HepG2 (cell line): ENCODE measurements around the gene CAPN7. TPM values are rescaled to one million over a fixed set of nuclear protein-coding genes. Genes with fewer than 3 reads are reported as not detected.

Experiments
- ATAC-seq: fragments of 200-7000 bp; cut with Tn5 transposase; 3 replicates; pipeline ENCODE4 v1.9.1; 2020; ENCODE audit warnings: mild to moderate bottlenecking, moderate library complexity
- BruUV-seq: library from RNA; stranded (reverse); fragments of 400-500 nt; replicated peaks from 2 replicates; lab custom pipeline; 2021; lab: Mats Ljungman, UMichigan
- CTCF ChIA-PET: fragments of 300-600 bp; formaldehyde crosslinking; extraction: SDS; loops from one replicate; lab custom pipeline; 2021; ENCODE audit warnings: low total read pairs, inconsistent platforms, low intra/inter-chr PET ratio; lab: Yijun Ruan, JAX
- POLR2A ChIA-PET: fragments of 350-600 bp; sonication (Branson Sonifier 250); formaldehyde crosslinking; loops from one replicate; lab custom pipeline; 2020; ENCODE audit warnings: antibody characterized with exemption, inconsistent platforms; lab: Yijun Ruan, JAX
- DNase-seq: peaks from one replicate; pipeline ENCODE4 v3.0.0-alpha.2; 2015; ENCODE audit warnings: low spot score
- FAIRE-seq: peaks from 3 replicates; lab custom pipeline; 2011; peaks lifted over from hg19 to GRCh38; lab: Jason Lieb, UNC
- H2AFZ ChIP-seq: one replicate; pipeline ENCODE4 v1.6.1; 2011; ENCODE audit warnings: low read length, inconsistent platforms
- H3K27ac ChIP-seq: fragments of 300-600 bp; 3 replicates; pipeline ENCODE4 v1.8.0; 2011; ENCODE audit warnings: mixed run types, mild to moderate bottlenecking, mixed read lengths, low read length, inconsistent platforms; ENCODE audit not compliant: insufficient read depth; ENCODE audit errors: extremely low read length
- H3K27me3 ChIP-seq, 2 experiments: fragments of 200-600 bp in 1 of 2; 2 replicates in 1 of 2; 3 replicates in 1 of 2; pipeline versions ENCODE4 v1.6.0 to v1.8.0; 2011; ENCODE audit warnings: low read length in 2 of 2, mild to moderate bottlenecking in 2 of 2, moderate library complexity in 2 of 2, inconsistent platforms in 1 of 2; ENCODE audit not compliant: insufficient read depth in 2 of 2, control insufficient read depth in 1 of 2
- H3K36me3 ChIP-seq, 2 experiments: fragments of 200-600 bp in 1 of 2; replicated peaks in 1 of 2; 2 replicates in 1 of 2; 3 replicates in 1 of 2; pipeline versions ENCODE4 v1.5.1 to v1.8.0; 2011; ENCODE audit warnings: low read length in 2 of 2, inconsistent platforms in 1 of 2; ENCODE audit not compliant: insufficient read depth in 2 of 2, control insufficient read depth in 1 of 2
- H3K4me1 ChIP-seq: 2 replicates; pipeline ENCODE4 v1.5.1; 2012; ENCODE audit warnings: low read length, inconsistent platforms; ENCODE audit not compliant: insufficient read depth
- H3K4me2 ChIP-seq: 2 replicates; pipeline ENCODE4 v1.6.0; 2011; ENCODE audit warnings: low read depth, low read length, inconsistent platforms
- H3K4me3 ChIP-seq, 3 experiments: fragments of 200-600 bp in 1 of 3; sonication (generic), shearing (Covaris generic) in 1 of 3; replicated peaks in 1 of 3; 2 replicates each; pipeline ENCODE4 v1.5.1; 2011 to 2016; ENCODE audit warnings: low read length in 3 of 3, inconsistent platforms in 2 of 3, low read depth in 2 of 3, mild to moderate bottlenecking in 2 of 3, control low read depth in 1 of 3, mixed read lengths in 1 of 3; ENCODE audit not compliant: insufficient read depth in 1 of 3
- H3K79me2 ChIP-seq: one replicate; pipeline ENCODE4 v1.6.1; 2011; ENCODE audit warnings: low read length, inconsistent platforms; ENCODE audit not compliant: insufficient read depth
- H3K9ac ChIP-seq: 2 replicates; pipeline ENCODE4 v1.6.0; 2011; ENCODE audit warnings: mild to moderate bottlenecking, low read depth, low read length, inconsistent platforms; ENCODE audit not compliant: insufficient read depth
- H3K9me3 ChIP-seq: 2 replicates; pipeline ENCODE4 v1.5.1; 2012; ENCODE audit warnings: mild to moderate bottlenecking, low read length
- H4K20me1 ChIP-seq: 2 replicates; pipeline ENCODE4 v1.6.0; 2011; ENCODE audit warnings: inconsistent platforms, mild to moderate bottlenecking, low read length, moderate library complexity; ENCODE audit not compliant: insufficient read depth
- CEBPB ChIP-seq: IDR thresholded peaks from 2 replicates; pipeline ENCODE4 v1.6.1; 2011; ENCODE audit warnings: low read depth, low read length, improper control_type of control experiment, borderline replicate concordance
- DNMT1 ChIP-seq: sonication (generic); formaldehyde crosslinking; IDR thresholded peaks from 2 replicates; pipeline ENCODE4 v1.5.1; 2020; ENCODE audit warnings: mild to moderate bottlenecking, missing genetic modification reagents
- ETV5 ChIP-seq: IDR thresholded peaks from 2 replicates; pipeline ENCODE4 v1.6.1; 2018; ENCODE audit warnings: missing biosample characterization, missing genetic modification reagents, inconsistent platforms, borderline replicate concordance
- NFE2 ChIP-seq: sonication (generic); formaldehyde crosslinking; IDR thresholded peaks from 2 replicates; pipeline ENCODE4 v1.4.0; 2020; ENCODE audit warnings: missing genetic modification reagents
- NFKB2 ChIP-seq: sonication (generic); formaldehyde crosslinking; IDR thresholded peaks from 2 replicates; pipeline ENCODE4 v1.4.0; 2020; ENCODE audit warnings: missing genetic modification reagents, borderline replicate concordance
- PTBP1 ChIP-seq: fragments of 200-400 bp; formaldehyde crosslinking; IDR thresholded peaks from 2 replicates; pipeline ENCODE4 v1.6.1; 2018; ENCODE audit warnings: low read length, low read depth; ENCODE audit not compliant: poor library complexity, severe bottlenecking
- RARA ChIP-seq: IDR thresholded peaks from 2 replicates; pipeline ENCODE4 v1.6.1; 2016; ENCODE audit warnings: missing genetic modification reagents, missing compliant biosample characterization
- YEATS2 ChIP-seq: sonication (generic); formaldehyde crosslinking; IDR thresholded peaks from 2 replicates; pipeline ENCODE4 v1.4.0; 2020; ENCODE audit warnings: missing genetic modification reagents, borderline replicate concordance
- ZNF17 ChIP-seq: sonication (generic); formaldehyde crosslinking; IDR thresholded peaks from 2 replicates; pipeline ENCODE4 v1.5.0; 2020; ENCODE audit warnings: mild to moderate bottlenecking, missing genetic modification reagents
- ZNF788 ChIP-seq: sonication (generic); formaldehyde crosslinking; IDR thresholded peaks from 2 replicates; pipeline ENCODE4 v1.5.0; 2020; ENCODE audit warnings: mild to moderate bottlenecking, missing genetic modification reagents, borderline replicate concordance
- WGBS: methylation state at CpG from one replicate; pipeline ENCODE4 v1.1.6; 2017; ENCODE audit warnings: low lambda C conversion rate; 5-methylcytosine and 5-hydroxymethylcytosine counted together
- in situ Hi-C: cut with HindIII; loops from 2 replicates; pipeline ENCODE4 v1.10.0; 2017; ENCODE audit warnings: low pct_unique_long_range_greater_than_20kb; ENCODE audit not compliant: extremely low pct_ligation_motif_present
- intact Hi-C: fragments of 100-400 bp; cut with micrococcal nuclease; formaldehyde crosslinking; loops from one replicate; pipeline ENCODE4 v1.10.0; 2022; ENCODE audit not compliant: unreplicated experiment
- polyA plus RNA-seq, 8 experiments: library from polyadenylated mRNA; depleted of rRNA in 3 of 8; stranded (reverse) in 7 of 8; unstranded in 1 of 8; fragments of >200 nt; fragmentation: Illumina TruSeq in 4 of 8; extraction: Trizol in 4 of 8; gene quantifications; 2 replicates each; pipeline versions ENCODE4 v1.2.1 to v1.2.3, GENCODE V29; 2011 to 2016; ENCODE audit warnings: low read depth in 4 of 8, missing spikeins in 1 of 8, mixed read lengths in 1 of 8; ENCODE audit not compliant: insufficient read depth in 1 of 8
- total RNA-seq, 5 experiments: library from RNA; depleted of rRNA; stranded (reverse); fragments of >200 nt; fragmentation: Illumina TruSeq; extraction: Trizol; gene quantifications; 2 replicates each; pipeline ENCODE4 v1.2.3, GENCODE V29; 2016; ENCODE audit warnings: low read depth in 1 of 5
- TF ChIP-seq, protein P1 (sequence below): sonication (generic); formaldehyde crosslinking; IDR thresholded peaks from 2 replicates; pipeline ENCODE4 v1.4.0; 2020; ENCODE audit warnings: missing genetic modification reagents
- TF ChIP-seq, protein P2 (sequence below): sonication (generic); formaldehyde crosslinking; IDR thresholded peaks from 2 replicates; pipeline ENCODE4 v1.8.0; 2022; ENCODE audit warnings: missing genetic modification reagents, mild to moderate bottlenecking, borderline replicate concordance
- TF ChIP-seq, protein P3 (sequence below): sonication (generic); formaldehyde crosslinking; IDR thresholded peaks from 2 replicates; pipeline ENCODE4 v1.5.1; 2020; ENCODE audit warnings: mild to moderate bottlenecking, missing genetic modification reagents, borderline replicate concordance

The CAPN7 gene
- total and polyA plus RNA-seq, 2 of the 13 experiments (the other 11 are each of a cell fraction or from before 2014, with no cell fraction given), result 16.7 to 36.8 TPM

DNA sequence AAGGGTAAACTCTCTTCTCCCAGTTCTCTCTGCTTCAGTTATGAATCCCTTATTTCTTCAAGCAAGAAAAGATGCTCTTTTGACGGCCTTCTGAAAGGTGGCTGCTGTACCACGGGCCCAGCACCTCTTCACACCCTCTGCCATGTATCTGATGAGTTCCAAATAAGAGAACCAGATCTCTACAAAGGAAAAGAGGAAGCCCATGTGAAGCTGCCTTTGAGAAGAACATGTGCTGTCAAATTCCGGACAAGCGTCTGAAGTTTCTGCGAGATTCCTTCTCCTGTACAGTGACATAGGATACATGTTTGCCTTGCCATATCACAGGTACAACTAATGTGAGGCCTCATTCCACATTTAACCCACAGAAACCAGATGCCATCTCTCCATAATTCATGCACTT lies 67.2 kb downstream of the CAPN7 start:
- ChIA-PET POLR2A (no interaction called here), CTCF (no interaction called here)
- ATAC-seq (no peak), FAIRE-seq (no peak), DNase-seq (no peak)
- Histone ChIP-seq H3K27me3 (peaks cover 1 to 2% of the 10 kb centered on the region in 2 experiments; a peak in 2 of 5 replicates), H3K4me3 (no peak overlapping the region), H3K9ac (no peak overlapping the region), H3K4me1 (no peaks in the 10 kb centered on the region), H4K20me1 (no peaks in the 10 kb centered on the region), H3K79me2 (no peaks in the 10 kb centered on the region), H3K9me3 (no peaks in the 10 kb centered on the region), H3K36me3 (no peaks in the 10 kb centered on the region), H2AFZ (no peak overlapping the region), H3K27ac (no peak overlapping the region), H3K4me2 (no peak overlapping the region)
- BruUV-seq, result no TSS peak
- in situ Hi-C loops (loop anchor here (5.0 kb wide), 1 partner anchor 104 kb away; no protein-coding TSS in a partner anchor), intact Hi-C loops (no loop called here)
- WGBS, result 67% methylated on average over 5 of the region's 5 CpGs
- TF ChIP-seq, protein P1, sequence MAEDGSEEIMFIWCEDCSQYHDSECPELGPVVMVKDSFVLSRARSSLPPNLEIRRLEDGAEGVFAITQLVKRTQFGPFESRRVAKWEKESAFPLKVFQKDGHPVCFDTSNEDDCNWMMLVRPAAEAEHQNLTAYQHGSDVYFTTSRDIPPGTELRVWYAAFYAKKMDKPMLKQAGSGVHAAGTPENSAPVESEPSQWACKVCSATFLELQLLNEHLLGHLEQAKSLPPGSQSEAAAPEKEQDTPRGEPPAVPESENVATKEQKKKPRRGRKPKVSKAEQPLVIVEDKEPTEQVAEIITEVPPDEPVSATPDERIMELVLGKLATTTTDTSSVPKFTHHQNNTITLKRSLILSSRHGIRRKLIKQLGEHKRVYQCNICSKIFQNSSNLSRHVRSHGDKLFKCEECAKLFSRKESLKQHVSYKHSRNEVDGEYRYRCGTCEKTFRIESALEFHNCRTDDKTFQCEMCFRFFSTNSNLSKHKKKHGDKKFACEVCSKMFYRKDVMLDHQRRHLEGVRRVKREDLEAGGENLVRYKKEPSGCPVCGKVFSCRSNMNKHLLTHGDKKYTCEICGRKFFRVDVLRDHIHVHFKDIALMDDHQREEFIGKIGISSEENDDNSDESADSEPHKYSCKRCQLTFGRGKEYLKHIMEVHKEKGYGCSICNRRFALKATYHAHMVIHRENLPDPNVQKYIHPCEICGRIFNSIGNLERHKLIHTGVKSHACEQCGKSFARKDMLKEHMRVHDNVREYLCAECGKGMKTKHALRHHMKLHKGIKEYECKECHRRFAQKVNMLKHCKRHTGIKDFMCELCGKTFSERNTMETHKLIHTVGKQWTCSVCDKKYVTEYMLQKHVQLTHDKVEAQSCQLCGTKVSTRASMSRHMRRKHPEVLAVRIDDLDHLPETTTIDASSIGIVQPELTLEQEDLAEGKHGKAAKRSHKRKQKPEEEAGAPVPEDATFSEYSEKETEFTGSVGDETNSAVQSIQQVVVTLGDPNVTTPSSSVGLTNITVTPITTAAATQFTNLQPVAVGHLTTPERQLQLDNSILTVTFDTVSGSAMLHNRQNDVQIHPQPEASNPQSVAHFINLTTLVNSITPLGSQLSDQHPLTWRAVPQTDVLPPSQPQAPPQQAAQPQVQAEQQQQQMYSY (CRISPR knock-in tag), result no peak
- TF ChIP-seq ZNF788 (CRISPR knock-in tag) (no peak), ETV5 (no peak), PTBP1 (no peak), CEBPB (no peak), NFKB2 (no peak), NFE2 (CRISPR knock-in tag) (no peak), YEATS2 (CRISPR knock-in tag) (no peak), DNMT1 (CRISPR knock-in tag) (no peak), RARA (CRISPR knock-in tag) (no peak), ZNF17 (no peak)
- TF ChIP-seq, protein P2, sequence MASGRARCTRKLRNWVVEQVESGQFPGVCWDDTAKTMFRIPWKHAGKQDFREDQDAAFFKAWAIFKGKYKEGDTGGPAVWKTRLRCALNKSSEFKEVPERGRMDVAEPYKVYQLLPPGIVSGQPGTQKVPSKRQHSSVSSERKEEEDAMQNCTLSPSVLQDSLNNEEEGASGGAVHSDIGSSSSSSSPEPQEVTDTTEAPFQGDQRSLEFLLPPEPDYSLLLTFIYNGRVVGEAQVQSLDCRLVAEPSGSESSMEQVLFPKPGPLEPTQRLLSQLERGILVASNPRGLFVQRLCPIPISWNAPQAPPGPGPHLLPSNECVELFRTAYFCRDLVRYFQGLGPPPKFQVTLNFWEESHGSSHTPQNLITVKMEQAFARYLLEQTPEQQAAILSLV (CRISPR knock-in tag), result no peak
- TF ChIP-seq, protein P3, sequence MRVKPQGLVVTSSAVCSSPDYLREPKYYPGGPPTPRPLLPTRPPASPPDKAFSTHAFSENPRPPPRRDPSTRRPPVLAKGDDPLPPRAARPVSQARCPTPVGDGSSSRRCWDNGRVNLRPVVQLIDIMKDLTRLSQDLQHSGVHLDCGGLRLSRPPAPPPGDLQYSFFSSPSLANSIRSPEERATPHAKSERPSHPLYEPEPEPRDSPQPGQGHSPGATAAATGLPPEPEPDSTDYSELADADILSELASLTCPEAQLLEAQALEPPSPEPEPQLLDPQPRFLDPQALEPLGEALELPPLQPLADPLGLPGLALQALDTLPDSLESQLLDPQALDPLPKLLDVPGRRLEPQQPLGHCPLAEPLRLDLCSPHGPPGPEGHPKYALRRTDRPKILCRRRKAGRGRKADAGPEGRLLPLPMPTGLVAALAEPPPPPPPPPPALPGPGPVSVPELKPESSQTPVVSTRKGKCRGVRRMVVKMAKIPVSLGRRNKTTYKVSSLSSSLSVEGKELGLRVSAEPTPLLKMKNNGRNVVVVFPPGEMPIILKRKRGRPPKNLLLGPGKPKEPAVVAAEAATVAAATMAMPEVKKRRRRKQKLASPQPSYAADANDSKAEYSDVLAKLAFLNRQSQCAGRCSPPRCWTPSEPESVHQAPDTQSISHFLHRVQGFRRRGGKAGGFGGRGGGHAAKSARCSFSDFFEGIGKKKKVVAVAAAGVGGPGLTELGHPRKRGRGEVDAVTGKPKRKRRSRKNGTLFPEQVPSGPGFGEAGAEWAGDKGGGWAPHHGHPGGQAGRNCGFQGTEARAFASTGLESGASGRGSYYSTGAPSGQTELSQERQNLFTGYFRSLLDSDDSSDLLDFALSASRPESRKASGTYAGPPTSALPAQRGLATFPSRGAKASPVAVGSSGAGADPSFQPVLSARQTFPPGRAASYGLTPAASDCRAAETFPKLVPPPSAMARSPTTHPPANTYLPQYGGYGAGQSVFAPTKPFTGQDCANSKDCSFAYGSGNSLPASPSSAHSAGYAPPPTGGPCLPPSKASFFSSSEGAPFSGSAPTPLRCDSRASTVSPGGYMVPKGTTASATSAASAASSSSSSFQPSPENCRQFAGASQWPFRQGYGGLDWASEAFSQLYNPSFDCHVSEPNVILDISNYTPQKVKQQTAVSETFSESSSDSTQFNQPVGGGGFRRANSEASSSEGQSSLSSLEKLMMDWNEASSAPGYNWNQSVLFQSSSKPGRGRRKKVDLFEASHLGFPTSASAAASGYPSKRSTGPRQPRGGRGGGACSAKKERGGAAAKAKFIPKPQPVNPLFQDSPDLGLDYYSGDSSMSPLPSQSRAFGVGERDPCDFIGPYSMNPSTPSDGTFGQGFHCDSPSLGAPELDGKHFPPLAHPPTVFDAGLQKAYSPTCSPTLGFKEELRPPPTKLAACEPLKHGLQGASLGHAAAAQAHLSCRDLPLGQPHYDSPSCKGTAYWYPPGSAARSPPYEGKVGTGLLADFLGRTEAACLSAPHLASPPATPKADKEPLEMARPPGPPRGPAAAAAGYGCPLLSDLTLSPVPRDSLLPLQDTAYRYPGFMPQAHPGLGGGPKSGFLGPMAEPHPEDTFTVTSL, result no peak
